HG03066 (cell line): ENCODE measurements around the gene PARD3B.
"Not testable (repeated sequence)": the region's sequence is repeated elsewhere in the genome, so short reads cannot be mapped to it uniquely, and the experiment has no call there.

ENCODE experiments used
- ATAC-seq: cut with Tn5 transposase; IDR thresholded peaks from one replicate; pipeline ENCODE4 v1.9.1; 2021; ENCODE audit warnings: low read depth; ENCODE audit not compliant: unreplicated experiment

Gene PARD3B

GRCh38 chr2:204538182-204539018 lies 6.9 kb upstream of the PARD3B start:
- ATAC-seq, result no peak

- ATAC-seq, result no peak
Observed at GRCh38 chr2:204539019-204539385, 6.3 kb upstream of the PARD3B start.

GRCh38 chr2:204541637-204542036 lies 3.6 kb upstream of the PARD3B start:
- ATAC-seq, result no peak

- ATAC-seq, result no peak
Observed at GRCh38 chr2:204542982-204543608, 2.2 kb upstream of the PARD3B start.

- ATAC-seq, result no peak
Observed at GRCh38 chr2:204545861-204546735, 823 bp downstream of the PARD3B start.

GRCh38 chr2:204550751-204551511 lies 5.7 kb downstream of the PARD3B start:
- no peak for ATAC-seq

GRCh38 chr2:204551512-204551863 lies 6.2 kb downstream of the PARD3B start:
- no peak for ATAC-seq

GRCh38 chr2:204557604-204558003 lies 12.3 kb downstream of the PARD3B start:
- ATAC-seq, result no peak

- ATAC-seq, result not testable (repeated sequence)
Observed at GRCh38 chr2:204559358-204559757, 14.1 kb downstream of the PARD3B start.

GRCh38 chr2:204560902-204561301 lies 15.6 kb downstream of the PARD3B start:
- ATAC-seq, result no peak

- no peak for ATAC-seq
Observed at GRCh38 chr2:204561771-204562170, 16.5 kb downstream of the PARD3B start.

GRCh38 chr2:204566439-204566838 lies 21.2 kb downstream of the PARD3B start:
- no peak for ATAC-seq

- no peak for ATAC-seq
Observed at GRCh38 chr2:204570421-204570820, 25.1 kb downstream of the PARD3B start.

- ATAC-seq, result no peak
Observed at GRCh38 chr2:204571041-204571440, 25.8 kb downstream of the PARD3B start.

- no peak for ATAC-seq
Observed at GRCh38 chr2:204571911-204572310, 26.6 kb downstream of the PARD3B start.

- ATAC-seq, result no peak
Observed at GRCh38 chr2:204573221-204573620, 27.9 kb downstream of the PARD3B start.

GRCh38 chr2:204574486-204574885 lies 29.2 kb downstream of the PARD3B start:
- no peak for ATAC-seq

GRCh38 chr2:204575463-204575862 lies 30.2 kb downstream of the PARD3B start:
- ATAC-seq, result no peak

- ATAC-seq, result no peak
Observed at GRCh38 chr2:204576362-204576979, 31.2 kb downstream of the PARD3B start.

- ATAC-seq, result no peak
Observed at GRCh38 chr2:204578928-204579598, 33.8 kb downstream of the PARD3B start.
